Activated naive CD4-positive, alpha-beta T cell treated with anti-CD3 and anti-CD28 coated beads, Interleukin-2, amount 50 U/mL, for 24 hours (primary cell): ENCODE results near the gene NFASC.

ENCODE experiments used
- H3K27ac Mint-ChIP-seq: one replicate; pipeline ENCODE4 v1.8.0; 2021; ENCODE audit warnings: mild to moderate bottlenecking, mixed read lengths
- H3K27me3 Mint-ChIP-seq: one replicate; pipeline ENCODE4 v1.8.0; 2021; ENCODE audit warnings: mixed read lengths
- H3K36me3 Mint-ChIP-seq: one replicate; pipeline ENCODE4 v1.8.0; 2021; ENCODE audit warnings: mixed read lengths
- H3K4me1 Mint-ChIP-seq: one replicate; pipeline ENCODE4 v1.8.0; 2021; ENCODE audit warnings: mixed read lengths
- H3K4me3 Mint-ChIP-seq: one replicate; pipeline ENCODE4 v1.8.0; 2021; ENCODE audit warnings: mild to moderate bottlenecking, mixed read lengths
- H3K9me3 Mint-ChIP-seq: one replicate; pipeline ENCODE4 v1.8.0; 2021; ENCODE audit warnings: mixed read lengths

NFASC gene

DNA sequence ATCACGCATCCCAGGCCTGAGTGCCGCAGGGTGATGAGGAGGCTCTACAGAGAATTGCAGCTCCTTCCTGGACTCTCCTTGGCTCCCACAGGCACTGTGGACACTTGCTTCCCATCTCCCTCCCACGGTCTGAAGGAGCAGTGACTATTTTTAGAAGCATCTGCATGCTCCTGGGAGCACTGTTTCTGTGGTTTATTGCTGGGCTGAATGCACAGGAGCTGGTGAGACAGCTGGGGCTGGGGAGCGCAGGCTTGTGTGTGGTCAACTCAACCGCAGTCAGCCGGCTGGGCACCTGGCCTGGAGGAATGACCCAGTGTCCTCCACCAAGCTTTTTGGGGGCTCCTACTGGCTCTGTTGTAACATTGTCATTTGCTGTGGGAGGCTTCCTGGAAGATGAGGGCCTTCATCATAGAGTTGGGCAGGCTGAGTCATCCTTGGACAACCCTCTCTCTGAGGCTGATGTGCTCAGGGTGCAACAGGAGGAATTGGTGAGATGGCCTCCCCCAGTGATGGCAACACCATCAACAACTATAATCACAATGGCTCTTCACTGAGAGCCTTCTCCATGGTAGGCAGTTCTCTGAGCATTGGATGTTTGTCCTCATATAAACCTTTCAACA is 1.7 kb downstream of the NFASC start:
- Mint-ChIP-seq H3K36me3 (no peaks in the 10 kb centered on the region), H3K27me3 (no peaks in the 10 kb centered on the region), H3K4me1 (no peaks in the 10 kb centered on the region), H3K9me3 (no peaks in the 10 kb centered on the region), H3K27ac (no peak overlapping the region), H3K4me3 (no peak overlapping the region)

DNA sequence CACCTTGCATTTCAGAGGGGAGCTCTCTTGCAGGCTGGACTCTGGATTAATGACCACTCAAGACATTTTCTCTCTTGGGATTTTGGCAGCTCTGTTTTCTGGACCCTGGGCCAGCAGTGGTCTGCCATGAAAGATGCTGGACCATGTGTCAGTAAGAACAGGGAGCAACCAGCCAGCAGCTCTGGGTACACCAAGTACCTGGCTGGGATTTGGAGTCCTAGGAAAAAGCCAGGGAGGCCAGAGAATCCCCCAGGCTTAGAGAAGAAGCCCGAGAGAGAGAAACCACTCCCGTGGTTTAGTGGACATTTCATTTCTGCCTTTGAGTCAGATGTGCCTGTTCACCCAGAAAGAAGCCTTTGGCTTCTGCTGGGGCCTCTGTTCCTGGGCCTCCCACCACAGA is 2.5 kb downstream of the NFASC start:
- Mint-ChIP-seq H3K4me1 (no peaks in the 10 kb centered on the region), H3K4me3 (no peak overlapping the region), H3K9me3 (no peaks in the 10 kb centered on the region), H3K27ac (no peak overlapping the region), H3K27me3 (peaks cover 4% of the 10 kb centered on the region), H3K36me3 (no peaks in the 10 kb centered on the region)

DNA sequence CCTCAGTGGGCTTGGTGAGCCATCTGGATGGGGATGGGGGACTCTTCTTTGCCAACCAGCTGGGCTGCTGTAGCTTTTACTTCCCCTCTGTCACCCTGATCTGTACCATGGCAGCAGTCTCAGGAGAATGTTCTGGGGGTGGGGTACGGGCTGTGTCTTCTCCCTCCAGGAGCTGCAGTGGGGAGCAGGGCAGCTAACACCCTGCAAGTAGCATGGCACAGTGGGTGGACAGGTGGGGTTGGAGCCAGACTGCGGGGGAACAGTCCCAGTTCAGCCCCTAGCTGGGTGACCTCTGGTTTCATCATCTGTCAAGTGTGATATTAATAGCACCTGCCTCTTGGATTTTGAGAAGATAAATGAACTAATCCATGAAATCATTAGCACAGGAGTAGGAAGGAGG is 3.1 kb downstream of the NFASC start:
- Mint-ChIP-seq H3K9me3 (no peaks in the 10 kb centered on the region), H3K4me3 (no peak overlapping the region), H3K27me3 (peaks cover 4% of the 10 kb centered on the region)

DNA sequence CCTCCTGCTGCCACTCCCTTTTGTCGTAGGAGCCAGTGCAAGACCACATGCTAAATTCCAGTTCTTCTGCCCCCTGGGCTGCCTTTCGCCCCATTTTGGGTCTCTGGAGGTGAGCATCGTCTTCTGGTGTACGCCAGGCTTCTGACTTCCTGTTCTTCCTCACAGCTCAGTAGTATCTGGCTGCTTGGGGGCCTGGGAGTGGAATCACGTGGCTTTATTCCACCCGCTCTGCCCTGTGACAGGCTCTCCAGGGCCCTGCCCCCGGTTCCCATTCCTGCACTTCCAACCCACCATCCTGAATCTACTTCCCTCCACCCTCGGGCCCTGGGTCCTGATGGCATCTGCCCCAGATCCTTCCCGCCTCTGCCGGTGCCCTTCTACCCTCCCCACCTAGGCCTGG is 3.6 kb downstream of the NFASC start:
- Mint-ChIP-seq H3K27me3 (peaks cover 4% of the 10 kb centered on the region), H3K4me3 (no peak overlapping the region), H3K9me3 (no peaks in the 10 kb centered on the region), H3K4me1 (no peaks in the 10 kb centered on the region), H3K36me3 (no peaks in the 10 kb centered on the region), H3K27ac (no peak overlapping the region)

More for the DNA sequence above, 3.1 kb downstream of the NFASC start:
- H3K4me1 Mint-ChIP-seq: no peaks in the 10 kb centered on the region
- H3K27ac Mint-ChIP-seq: no peak overlapping the region
- no peaks in the 10 kb centered on the region for H3K36me3 Mint-ChIP-seq

DNA sequence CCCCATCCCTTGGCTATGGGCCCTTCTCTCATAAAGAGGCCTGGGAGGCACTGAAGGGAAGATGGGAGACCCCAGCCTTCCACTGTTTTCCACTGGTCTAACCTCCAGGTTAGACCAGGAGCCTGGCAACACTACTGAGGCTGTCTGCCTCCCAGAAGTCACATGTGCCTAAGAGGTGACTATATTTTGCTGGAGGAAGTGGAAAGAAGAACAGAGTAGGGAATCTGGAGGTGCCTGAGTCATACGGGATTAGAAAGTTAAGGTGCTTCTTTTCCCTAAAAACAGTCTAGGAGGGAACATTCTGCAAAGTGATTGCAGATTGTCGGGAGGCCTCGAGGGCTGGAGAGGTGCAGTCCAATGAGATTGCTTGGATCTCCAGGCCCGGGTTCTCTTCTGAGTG is 4.6 kb downstream of the NFASC start:
- Mint-ChIP-seq H3K36me3 (no peaks in the 10 kb centered on the region), H3K27me3 (peaks cover 6% of the 10 kb centered on the region), H3K4me3 (no peak overlapping the region), H3K4me1 (no peaks in the 10 kb centered on the region), H3K27ac (no peak overlapping the region), H3K9me3 (no peaks in the 10 kb centered on the region)

DNA sequence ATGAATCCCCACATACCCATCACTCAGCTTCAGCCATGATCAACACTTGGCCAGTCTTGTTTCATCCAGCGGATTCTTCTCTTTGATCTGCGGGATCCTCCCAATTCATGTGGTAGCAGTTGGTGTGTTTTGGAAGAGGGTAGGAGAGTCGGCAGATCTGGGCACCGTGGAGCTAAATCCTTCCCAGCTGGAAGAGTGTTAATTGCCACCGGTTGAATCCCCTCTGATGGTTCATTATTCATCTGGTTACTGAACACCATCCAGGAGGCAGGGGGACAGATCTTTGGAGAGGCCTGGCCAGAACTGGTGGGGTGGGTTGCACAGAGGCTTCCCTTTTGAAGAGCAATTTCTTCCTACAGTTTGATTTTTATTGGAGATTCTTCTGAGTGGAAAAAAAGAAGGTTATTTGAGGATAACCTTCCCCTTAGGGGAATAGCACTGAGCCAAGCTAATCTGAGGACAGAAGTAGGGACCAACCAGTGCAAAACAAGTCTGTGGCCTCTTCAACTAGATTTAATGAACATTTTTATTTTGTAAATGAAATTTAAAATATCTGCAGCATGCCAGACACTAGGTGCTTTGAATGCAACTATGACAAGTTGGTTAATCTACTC is 8.1 kb downstream of the NFASC start:
- no peak overlapping the region for H3K27ac Mint-ChIP-seq
- no peak overlapping the region for H3K4me3 Mint-ChIP-seq

DNA sequence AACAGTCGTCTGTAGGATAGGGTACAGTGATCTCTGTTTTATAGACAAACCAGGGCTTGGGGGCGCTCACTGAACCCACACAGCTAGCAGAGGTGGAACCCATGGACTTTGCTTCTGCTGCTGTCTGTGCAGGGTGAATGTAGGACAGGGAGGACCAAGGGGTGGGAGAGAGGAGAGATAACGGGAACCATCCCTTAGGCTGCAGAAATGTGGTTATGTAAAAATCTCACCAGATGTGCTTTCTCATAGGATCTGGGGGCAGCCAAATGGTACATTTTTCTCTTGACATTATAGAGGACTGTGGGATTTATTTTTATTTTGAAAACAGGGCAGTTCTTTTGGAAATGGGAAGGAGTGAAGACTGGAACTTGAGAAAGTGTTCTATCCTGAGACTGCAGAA is 8.7 kb downstream of the NFASC start:
- Mint-ChIP-seq H3K4me1 (no peaks in the 10 kb centered on the region), H3K36me3 (no peaks in the 10 kb centered on the region), H3K27me3 (peaks cover 6% of the 10 kb centered on the region), H3K27ac (no peak overlapping the region), H3K4me3 (no peak overlapping the region), H3K9me3 (no peaks in the 10 kb centered on the region)

More for the DNA sequence above, 8.1 kb downstream of the NFASC start:
- peaks cover 6% of the 10 kb centered on the region for H3K27me3 Mint-ChIP-seq
- H3K9me3 Mint-ChIP-seq: no peaks in the 10 kb centered on the region
- no peaks in the 10 kb centered on the region for H3K4me1 Mint-ChIP-seq
- H3K36me3 Mint-ChIP-seq: no peaks in the 10 kb centered on the region

DNA sequence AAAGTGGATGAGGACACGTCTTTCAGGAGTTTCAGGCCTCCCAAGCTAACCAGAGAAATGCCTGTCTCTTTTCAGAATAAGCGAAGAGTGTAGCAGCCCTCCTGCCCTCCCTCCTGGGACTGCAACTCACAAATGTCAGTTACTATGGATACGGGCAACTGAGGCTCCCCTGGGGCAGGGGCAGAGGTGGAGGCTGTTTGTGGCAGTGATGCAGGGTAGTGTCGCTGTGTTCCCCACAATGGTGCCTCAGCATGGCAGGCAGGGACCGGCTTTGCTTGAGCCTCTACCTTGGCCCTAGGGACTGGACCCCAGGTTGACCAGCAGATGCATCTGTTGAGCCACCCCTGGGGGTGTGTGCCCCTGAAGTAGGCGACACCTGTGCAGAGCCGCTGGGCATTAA is 10.2 kb downstream of the NFASC start:
- no peaks in the 10 kb centered on the region for H3K9me3 Mint-ChIP-seq
- no peaks in the 10 kb centered on the region for H3K36me3 Mint-ChIP-seq
- H3K4me1 Mint-ChIP-seq: no peaks in the 10 kb centered on the region
- H3K27me3 Mint-ChIP-seq: peaks cover 8% of the 10 kb centered on the region
- H3K27ac Mint-ChIP-seq: no peak overlapping the region
- H3K4me3 Mint-ChIP-seq: no peak overlapping the region

DNA sequence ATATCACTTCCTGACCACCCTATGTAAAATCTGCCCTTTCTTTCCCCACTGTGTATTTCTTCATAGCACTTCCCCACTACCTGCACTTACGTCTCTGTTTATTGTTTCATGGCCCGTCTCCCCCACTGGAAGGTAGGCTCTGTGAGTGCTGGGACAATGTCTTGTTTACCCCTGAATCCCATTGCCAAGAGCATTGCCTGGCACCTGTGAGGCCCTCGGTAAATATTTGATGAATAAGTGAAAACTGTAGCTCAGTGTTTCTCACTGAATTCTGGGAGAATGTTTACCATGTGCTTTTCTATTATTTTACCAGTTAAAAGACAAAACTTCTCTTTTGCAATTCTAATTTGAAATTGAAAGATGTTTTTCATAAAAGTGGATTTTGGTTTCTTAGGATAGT is 11.8 kb downstream of the NFASC start:
- Mint-ChIP-seq H3K9me3 (no peaks in the 10 kb centered on the region), H3K27ac (no peak overlapping the region), H3K4me3 (no peak overlapping the region), H3K27me3 (peaks cover 8% of the 10 kb centered on the region), H3K36me3 (no peaks in the 10 kb centered on the region), H3K4me1 (no peaks in the 10 kb centered on the region)

DNA sequence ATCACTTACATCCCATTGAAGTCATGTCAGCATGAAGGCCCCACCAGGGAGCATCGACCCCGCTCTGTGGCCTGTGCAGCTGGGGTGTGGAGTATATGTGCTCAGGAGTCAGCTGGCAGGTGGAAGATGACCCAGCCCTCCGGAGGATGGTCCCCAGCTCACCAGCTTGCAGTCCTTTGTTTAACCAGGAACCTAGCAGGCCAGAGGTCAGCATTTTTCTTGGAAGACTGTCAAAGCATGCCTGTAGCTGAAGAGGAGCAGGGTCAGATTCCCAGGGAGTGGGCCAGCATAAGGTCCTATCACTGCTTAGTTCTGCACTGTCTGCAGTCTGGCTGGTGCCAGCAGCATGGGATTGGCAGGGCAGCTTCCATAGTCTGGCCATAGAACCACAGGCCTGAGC is 12.7 kb downstream of the NFASC start:
- peaks cover 8% of the 10 kb centered on the region for H3K27me3 Mint-ChIP-seq
- no peaks in the 10 kb centered on the region for H3K4me1 Mint-ChIP-seq
- H3K27ac Mint-ChIP-seq: no peak overlapping the region
- no peaks in the 10 kb centered on the region for H3K36me3 Mint-ChIP-seq
- no peak overlapping the region for H3K4me3 Mint-ChIP-seq
- H3K9me3 Mint-ChIP-seq: no peaks in the 10 kb centered on the region

DNA sequence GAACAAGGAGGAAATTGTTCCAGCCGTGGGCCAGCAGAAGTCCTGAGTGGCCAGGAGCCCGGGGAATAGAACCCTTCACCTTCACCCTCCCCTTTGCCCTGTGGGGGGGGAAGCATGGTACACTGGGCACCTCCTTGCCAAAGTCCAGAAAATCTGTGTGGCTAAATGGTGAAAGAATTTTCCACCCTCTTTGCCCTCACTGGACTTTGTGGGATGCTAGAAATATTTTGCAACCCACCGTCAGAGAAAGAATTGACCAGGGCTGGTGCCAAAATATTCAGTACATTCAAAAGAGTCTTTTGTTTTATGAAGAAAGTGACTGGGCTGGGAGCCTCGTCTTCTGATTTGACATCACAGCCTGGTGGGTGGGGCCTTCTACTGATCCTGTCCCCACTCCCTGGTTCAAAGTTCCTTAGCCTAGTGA is 14.6 kb downstream of the NFASC start:
- Mint-ChIP-seq H3K27me3 (peaks cover 6% of the 10 kb centered on the region), H3K9me3 (no peaks in the 10 kb centered on the region), H3K4me1 (no peaks in the 10 kb centered on the region), H3K4me3 (no peak overlapping the region), H3K27ac (no peak overlapping the region), H3K36me3 (no peaks in the 10 kb centered on the region)

DNA sequence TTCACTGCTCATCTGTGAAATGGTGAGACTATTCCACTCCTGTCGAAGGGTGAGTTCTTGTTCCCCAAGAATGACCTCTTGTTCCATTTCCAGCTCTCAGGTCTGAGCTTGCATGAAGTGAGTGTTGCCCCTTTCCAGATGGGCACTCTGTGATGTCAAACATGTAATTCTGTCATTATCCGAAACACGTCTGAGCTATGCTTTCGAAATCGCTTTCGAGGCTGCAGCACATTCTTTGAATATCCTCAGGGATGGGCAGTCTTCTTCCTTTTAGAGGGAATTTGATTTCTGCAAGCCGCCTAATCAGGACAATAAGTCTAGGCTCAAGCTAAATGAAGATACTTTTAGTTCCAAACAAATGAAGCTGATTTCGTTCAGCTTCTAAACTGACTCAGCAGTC is 15.1 kb downstream of the NFASC start:
- no peaks in the 10 kb centered on the region for H3K9me3 Mint-ChIP-seq
- no peaks in the 10 kb centered on the region for H3K4me1 Mint-ChIP-seq
- peaks cover 6% of the 10 kb centered on the region for H3K27me3 Mint-ChIP-seq
- no peaks in the 10 kb centered on the region for H3K36me3 Mint-ChIP-seq
- no peak overlapping the region for H3K27ac Mint-ChIP-seq
- no peak overlapping the region for H3K4me3 Mint-ChIP-seq

DNA sequence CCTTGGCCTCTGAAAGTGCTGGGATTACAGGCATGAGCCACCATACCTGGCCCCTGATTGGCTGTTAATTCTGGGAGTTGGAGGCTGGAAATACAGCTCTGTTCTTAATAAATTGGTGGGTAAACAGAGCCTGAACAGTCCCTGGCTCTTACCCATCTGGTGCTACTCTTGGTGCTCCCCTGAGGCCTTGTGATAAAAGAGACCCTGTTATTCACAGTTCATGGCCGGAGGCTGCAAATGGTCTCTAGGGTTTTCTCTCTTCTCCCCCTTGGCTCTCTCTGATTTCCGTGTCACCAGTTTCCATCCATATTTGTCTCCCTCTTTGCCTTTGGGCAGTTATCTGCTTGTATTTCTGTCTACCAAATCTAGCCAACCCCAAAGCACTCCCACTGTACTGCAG is 17.2 kb downstream of the NFASC start:
- Mint-ChIP-seq H3K9me3 (no peaks in the 10 kb centered on the region), H3K27me3 (peaks cover 8% of the 10 kb centered on the region), H3K4me1 (no peaks in the 10 kb centered on the region), H3K4me3 (no peak overlapping the region), H3K27ac (no peak overlapping the region), H3K36me3 (no peaks in the 10 kb centered on the region)

DNA sequence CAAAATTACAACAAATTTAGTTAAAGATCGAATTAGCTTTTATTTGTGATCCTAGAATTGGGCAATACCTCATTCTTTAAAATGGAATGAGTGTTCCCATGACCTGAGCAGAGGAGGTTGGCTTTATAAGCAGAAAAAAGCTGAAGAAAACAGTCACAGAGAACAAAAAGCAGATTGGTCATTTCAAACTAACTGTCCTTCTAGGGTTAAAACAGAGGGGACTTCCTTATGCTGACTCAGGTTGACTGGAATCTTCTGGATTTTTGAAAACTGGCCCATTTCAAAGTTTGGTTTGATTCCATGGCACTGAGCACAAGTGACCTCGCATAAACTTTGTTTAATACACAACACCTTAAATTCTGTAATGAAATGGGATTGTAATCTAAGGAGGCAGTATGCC is 17.6 kb downstream of the NFASC start:
- H3K4me1 Mint-ChIP-seq: no peaks in the 10 kb centered on the region
- H3K27ac Mint-ChIP-seq: no peak overlapping the region
- H3K36me3 Mint-ChIP-seq: no peaks in the 10 kb centered on the region
- peaks cover 12% of the 10 kb centered on the region for H3K27me3 Mint-ChIP-seq
- H3K9me3 Mint-ChIP-seq: no peaks in the 10 kb centered on the region
- no peak overlapping the region for H3K4me3 Mint-ChIP-seq

DNA sequence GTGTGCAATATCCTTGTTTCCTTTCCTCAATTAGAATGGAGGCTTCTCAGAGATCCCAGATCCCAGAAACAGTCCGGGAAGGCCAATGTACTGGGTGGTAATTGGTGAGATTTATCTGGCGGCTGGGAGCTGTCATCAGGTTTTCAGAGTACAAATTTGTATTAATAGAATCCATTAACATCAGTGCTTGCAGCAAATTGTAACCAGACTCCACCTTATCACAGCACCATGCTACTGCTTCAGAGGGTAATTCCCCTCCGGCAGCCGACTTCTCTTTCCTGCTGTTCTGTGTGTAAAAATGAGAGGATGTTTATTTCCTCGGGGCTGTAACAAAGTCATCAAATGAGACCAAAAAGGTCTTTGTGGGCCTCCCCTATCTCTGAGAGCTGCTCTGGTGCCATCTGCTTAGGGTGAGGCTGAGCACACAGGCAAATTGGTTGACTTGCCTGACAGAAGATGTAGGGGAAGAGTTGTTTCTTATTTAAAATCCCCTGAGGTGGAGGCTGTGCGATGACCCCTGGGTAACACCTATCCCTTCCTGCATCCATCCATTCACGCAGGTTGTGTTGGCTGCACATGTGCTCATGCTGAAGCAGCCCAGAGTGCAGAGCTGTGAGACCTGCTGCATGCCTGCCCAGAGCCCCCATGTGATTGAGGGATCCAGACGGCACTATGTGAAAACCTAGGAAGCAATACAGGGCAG is 19.2 kb downstream of the NFASC start:
- Mint-ChIP-seq H3K27ac (no peak overlapping the region), H3K4me3 (no peak overlapping the region), H3K27me3 (peaks cover 16% of the 10 kb centered on the region), H3K4me1 (no peaks in the 10 kb centered on the region), H3K36me3 (no peaks in the 10 kb centered on the region), H3K9me3 (no peaks in the 10 kb centered on the region)

DNA sequence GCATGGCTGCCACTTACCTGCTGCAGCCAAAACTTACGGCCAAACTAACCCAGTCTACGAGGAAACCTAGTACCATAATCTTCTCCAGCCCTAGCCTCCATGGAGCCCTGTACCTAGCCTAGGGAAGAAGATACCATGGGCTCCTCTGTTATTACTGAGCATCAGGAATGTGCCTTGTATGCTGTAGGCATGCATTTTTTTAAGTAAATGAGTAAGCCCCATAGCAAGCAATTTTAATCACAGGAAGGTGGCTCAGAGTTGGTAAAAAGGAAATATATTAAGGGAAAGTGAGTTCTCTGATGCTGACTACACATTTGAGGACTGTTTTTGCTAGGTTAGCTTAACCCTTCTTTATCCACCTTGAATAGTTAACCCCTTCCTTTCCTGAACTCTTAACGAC is 21.2 kb downstream of the NFASC start:
- Mint-ChIP-seq H3K27me3 (peaks cover 21% of the 10 kb centered on the region), H3K36me3 (no peaks in the 10 kb centered on the region), H3K4me1 (no peaks in the 10 kb centered on the region), H3K9me3 (no peaks in the 10 kb centered on the region), H3K27ac (no peak overlapping the region), H3K4me3 (no peak overlapping the region)
